PFSK-1 (cell line): ENCODE results near the gene DIAPH2.

Experiments
- POLR2AphosphoS5 ChIP-seq: IDR thresholded peaks from 2 replicates; pipeline ENCODE4 v1.6.1; 2012; ENCODE audit warnings: low read depth, mild to moderate bottlenecking, control low read depth, low read length, moderate library complexity
- REST ChIP-seq, 2 experiments: IDR thresholded peaks; 2 replicates each; pipeline versions ENCODE4 v1.6.1 to v1.8.0; 2011 to 2012; ENCODE audit warnings: low read depth in 2 of 2, low read length in 2 of 2, control low read depth in 1 of 2, inconsistent platforms in 1 of 2, mild to moderate bottlenecking in 1 of 2, moderate library complexity in 1 of 2; ENCODE audit not compliant: insufficient read depth in 1 of 2
- SIN3A ChIP-seq: IDR thresholded peaks from 2 replicates; pipeline ENCODE4 v1.6.1; 2012; ENCODE audit warnings: mild to moderate bottlenecking, low read length, moderate library complexity, borderline replicate concordance; ENCODE audit not compliant: insufficient read depth
- TAF1 ChIP-seq: IDR thresholded peaks from 2 replicates; pipeline ENCODE4 v1.6.1; 2012; ENCODE audit warnings: low read length, control low read depth, borderline replicate concordance; ENCODE audit not compliant: insufficient read depth

GRCh38 chrX:97522307-97522706 lies 837.7 kb downstream of the DIAPH2 start:
- no peak for TF ChIP-seq SIN3A
- no peak for TF ChIP-seq POLR2AphosphoS5
- TF ChIP-seq TAF1 = no peak
- no peak for TF ChIP-seq REST (IDR thresholded peaks at IDR 0.05; ENCODE audit: insufficient read depth in 1 of 2, low read depth in 2 of 2, low read length in 2 of 2)
